ENCODE data around the gene BNC2.

GRCh38 chr9:16598316-16598715 lies 272.2 kb downstream of the BNC2 start:
- TF ChIP-seq, protein P1, sequence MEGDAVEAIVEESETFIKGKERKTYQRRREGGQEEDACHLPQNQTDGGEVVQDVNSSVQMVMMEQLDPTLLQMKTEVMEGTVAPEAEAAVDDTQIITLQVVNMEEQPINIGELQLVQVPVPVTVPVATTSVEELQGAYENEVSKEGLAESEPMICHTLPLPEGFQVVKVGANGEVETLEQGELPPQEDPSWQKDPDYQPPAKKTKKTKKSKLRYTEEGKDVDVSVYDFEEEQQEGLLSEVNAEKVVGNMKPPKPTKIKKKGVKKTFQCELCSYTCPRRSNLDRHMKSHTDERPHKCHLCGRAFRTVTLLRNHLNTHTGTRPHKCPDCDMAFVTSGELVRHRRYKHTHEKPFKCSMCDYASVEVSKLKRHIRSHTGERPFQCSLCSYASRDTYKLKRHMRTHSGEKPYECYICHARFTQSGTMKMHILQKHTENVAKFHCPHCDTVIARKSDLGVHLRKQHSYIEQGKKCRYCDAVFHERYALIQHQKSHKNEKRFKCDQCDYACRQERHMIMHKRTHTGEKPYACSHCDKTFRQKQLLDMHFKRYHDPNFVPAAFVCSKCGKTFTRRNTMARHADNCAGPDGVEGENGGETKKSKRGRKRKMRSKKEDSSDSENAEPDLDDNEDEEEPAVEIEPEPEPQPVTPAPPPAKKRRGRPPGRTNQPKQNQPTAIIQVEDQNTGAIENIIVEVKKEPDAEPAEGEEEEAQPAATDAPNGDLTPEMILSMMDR (IDR thresholded peaks at IDR 0.05; ENCODE audit: low read length) = no peak
- TF ChIP-seq EZH2 (optimal IDR thresholded peaks at IDR 0.05; ENCODE audit: low read depth, low read length) = no peak

Data from MM.1S (cell line).